ENCODE results near the gene GOLGA6A. TPM values are rescaled to one million over a fixed set of nuclear protein-coding genes. Genes with fewer than 3 reads are reported as not detected.

GOLGA6A gene
- total and polyA plus RNA-seq, 2 of the 13 experiments (the other 11 are each of a cell fraction or from before 2014, with no cell fraction given): 0.04 to 0.22 TPM

DNA sequence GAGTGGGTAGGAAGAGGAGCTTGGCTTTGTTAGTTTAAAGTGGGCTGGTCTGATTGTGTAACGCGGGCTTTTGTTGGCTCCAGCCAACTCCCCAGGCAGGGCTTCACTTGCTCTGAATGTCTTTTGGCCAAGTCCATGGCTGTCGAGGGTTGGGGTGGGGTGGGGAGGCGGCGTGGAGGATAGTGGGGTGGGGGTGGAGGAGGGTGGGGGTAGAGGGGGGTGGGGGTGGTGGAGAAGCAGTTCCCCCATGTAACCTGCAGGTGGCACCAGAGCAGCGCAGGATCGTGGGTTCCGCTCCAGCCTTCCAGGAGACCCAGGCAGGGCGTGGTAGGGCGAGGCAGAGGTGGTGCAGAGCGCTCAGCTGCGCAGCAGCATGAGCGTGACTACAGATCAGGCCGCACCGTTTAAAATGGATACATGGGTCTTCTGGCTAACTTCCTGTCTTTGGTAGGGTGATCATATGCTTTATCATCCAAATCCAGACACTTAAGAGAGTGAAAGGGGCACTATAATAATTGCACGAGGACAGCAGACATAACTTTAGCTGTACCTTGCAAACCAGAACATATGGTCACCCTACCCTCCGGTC, 28.3 kb downstream of the GOLGA6A start (continued):
- TF ChIP-seq, protein P1, sequence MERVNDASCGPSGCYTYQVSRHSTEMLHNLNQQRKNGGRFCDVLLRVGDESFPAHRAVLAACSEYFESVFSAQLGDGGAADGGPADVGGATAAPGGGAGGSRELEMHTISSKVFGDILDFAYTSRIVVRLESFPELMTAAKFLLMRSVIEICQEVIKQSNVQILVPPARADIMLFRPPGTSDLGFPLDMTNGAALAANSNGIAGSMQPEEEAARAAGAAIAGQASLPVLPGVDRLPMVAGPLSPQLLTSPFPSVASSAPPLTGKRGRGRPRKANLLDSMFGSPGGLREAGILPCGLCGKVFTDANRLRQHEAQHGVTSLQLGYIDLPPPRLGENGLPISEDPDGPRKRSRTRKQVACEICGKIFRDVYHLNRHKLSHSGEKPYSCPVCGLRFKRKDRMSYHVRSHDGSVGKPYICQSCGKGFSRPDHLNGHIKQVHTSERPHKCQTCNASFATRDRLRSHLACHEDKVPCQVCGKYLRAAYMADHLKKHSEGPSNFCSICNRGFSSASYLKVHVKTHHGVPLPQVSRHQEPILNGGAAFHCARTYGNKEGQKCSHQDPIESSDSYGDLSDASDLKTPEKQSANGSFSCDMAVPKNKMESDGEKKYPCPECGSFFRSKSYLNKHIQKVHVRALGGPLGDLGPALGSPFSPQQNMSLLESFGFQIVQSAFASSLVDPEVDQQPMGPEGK (CRISPR knock-in tag; IDR thresholded peaks at IDR 0.05): peak; percentile 39; the same call in 1 of the 2 replicates
- TF ChIP-seq JDP2 (CRISPR knock-in tag; IDR thresholded peaks at IDR 0.05; ENCODE audit: borderline replicate concordance): no peak
- TF ChIP-seq, protein P2, sequence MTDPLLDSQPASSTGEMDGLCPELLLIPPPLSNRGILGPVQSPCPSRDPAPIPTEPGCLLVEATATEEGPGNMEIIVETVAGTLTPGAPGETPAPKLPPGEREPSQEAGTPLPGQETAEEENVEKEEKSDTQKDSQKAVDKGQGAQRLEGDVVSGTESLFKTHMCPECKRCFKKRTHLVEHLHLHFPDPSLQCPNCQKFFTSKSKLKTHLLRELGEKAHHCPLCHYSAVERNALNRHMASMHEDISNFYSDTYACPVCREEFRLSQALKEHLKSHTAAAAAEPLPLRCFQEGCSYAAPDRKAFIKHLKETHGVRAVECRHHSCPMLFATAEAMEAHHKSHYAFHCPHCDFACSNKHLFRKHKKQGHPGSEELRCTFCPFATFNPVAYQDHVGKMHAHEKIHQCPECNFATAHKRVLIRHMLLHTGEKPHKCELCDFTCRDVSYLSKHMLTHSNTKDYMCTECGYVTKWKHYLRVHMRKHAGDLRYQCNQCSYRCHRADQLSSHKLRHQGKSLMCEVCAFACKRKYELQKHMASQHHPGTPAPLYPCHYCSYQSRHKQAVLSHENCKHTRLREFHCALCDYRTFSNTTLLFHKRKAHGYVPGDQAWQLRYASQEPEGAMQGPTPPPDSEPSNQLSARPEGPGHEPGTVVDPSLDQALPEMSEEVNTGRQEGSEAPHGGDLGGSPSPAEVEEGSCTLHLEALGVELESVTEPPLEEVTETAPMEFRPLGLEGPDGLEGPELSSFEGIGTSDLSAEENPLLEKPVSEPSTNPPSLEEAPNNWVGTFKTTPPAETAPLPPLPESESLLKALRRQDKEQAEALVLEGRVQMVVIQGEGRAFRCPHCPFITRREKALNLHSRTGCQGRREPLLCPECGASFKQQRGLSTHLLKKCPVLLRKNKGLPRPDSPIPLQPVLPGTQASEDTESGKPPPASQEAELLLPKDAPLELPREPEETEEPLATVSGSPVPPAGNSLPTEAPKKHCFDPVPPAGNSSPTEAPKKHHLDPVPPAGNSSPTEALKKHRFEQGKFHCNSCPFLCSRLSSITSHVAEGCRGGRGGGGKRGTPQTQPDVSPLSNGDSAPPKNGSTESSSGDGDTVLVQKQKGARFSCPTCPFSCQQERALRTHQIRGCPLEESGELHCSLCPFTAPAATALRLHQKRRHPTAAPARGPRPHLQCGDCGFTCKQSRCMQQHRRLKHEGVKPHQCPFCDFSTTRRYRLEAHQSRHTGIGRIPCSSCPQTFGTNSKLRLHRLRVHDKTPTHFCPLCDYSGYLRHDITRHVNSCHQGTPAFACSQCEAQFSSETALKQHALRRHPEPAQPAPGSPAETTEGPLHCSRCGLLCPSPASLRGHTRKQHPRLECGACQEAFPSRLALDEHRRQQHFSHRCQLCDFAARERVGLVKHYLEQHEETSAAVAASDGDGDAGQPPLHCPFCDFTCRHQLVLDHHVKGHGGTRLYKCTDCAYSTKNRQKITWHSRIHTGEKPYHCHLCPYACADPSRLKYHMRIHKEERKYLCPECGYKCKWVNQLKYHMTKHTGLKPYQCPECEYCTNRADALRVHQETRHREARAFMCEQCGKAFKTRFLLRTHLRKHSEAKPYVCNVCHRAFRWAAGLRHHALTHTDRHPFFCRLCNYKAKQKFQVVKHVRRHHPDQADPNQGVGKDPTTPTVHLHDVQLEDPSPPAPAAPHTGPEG (CRISPR knock-in tag; IDR thresholded peaks at IDR 0.05): no peak
- TF ChIP-seq ZNF235 (CRISPR knock-in tag; IDR thresholded peaks at IDR 0.05; ENCODE audit: borderline replicate concordance): no peak
- peak; percentile 96 for TF ChIP-seq ZNF205 (CRISPR knock-in tag; IDR thresholded peaks at IDR 0.05)
- TF ChIP-seq CENPX (CRISPR knock-in tag; IDR thresholded peaks at IDR 0.05): no peak
- TF ChIP-seq ZNF746 (CRISPR knock-in tag; IDR thresholded peaks at IDR 0.05): no peak
- no peak for TF ChIP-seq ARNT2 (CRISPR knock-in tag; IDR thresholded peaks at IDR 0.05; ENCODE audit: low read depth)
- no peak for TF ChIP-seq ATM (IDR thresholded peaks at IDR 0.05; ENCODE audit: borderline replicate concordance)
- TF ChIP-seq SNAPC2 (CRISPR knock-in tag; IDR thresholded peaks at IDR 0.05): no peak
- TF ChIP-seq PCBP1 (IDR thresholded peaks at IDR 0.05; ENCODE audit: borderline replicate concordance, low read depth, low read length): 0 out of 2 replicates have a peak, but pooled peaks have one; percentile 82

Measured in HepG2 (cell line).